Hematopoietic multipotent progenitor cell (in vitro differentiated cells): Measurements from ENCODE around the gene CEMIP. TPM values are rescaled to one million over a fixed set of nuclear protein-coding genes. Genes with fewer than 3 reads are reported as not detected.
A peak's percentile ranks its signal among the peaks of the same experiment; 100 is the strongest.

Source experiments
- DNase-seq, 3 donors: peaks; one replicate each; pipeline ENCODE4 v3.0.0-alpha.2; 2011 to 2015; ENCODE audit warnings: low read depth in 2 of 3, low spot score in 2 of 3
- small RNA-seq: library from RNA; depleted of rRNA; stranded (forward); fragments of <200 nt; gene quantifications from one replicate; pipeline ENCODE3, GENCODE V24; 2012
- total RNA-seq: library from RNA; depleted of rRNA; stranded (reverse); fragments of >200 nt; gene quantifications from one replicate; pipeline ENCODE4 v1.2.3, GENCODE V29; 2012

Gene CEMIP
- total RNA-seq, 1 donor, result under 0.01 TPM

DNA sequence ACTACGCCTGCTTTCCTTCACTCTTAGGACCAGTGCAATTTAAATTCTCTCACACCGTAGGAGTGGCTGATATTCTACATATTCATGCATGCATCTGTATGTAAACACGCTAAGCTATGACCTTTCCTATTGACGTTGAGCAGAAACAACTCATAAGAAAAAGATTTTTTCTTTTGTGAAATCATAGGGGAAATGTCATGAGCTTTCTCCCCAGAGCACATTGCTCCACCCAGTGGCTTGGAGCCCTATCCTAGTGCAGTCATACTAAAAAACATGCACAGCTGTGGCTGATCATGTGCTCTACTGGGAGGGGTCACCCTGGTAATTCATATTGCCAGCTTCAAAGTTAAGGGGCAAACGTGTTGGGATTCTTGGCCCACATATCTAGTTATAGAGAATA lies 212.3 kb downstream of the CEMIP start:
- peak in 1 of 3 donors; percentile 64 for DNase-seq

DNA sequence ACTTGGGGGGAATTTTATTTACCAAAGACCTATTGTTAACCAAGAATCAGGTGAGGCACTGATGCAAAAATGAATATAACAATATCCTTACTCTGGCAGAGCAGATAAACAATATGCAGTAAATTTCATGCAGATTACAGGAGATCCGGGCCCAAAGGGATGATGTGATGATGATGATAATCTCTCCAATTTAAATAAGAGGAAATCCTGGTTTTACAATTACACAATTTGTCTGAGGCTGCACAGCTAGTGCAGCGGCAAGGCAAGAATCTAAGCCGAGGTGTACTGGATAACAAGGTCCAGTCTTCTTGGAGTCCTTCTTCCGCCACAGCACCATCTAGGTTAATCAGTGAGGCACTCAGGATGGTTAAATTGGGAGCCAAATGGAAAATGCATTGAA lies 212.8 kb downstream of the CEMIP start:
- no peak for DNase-seq

DNA sequence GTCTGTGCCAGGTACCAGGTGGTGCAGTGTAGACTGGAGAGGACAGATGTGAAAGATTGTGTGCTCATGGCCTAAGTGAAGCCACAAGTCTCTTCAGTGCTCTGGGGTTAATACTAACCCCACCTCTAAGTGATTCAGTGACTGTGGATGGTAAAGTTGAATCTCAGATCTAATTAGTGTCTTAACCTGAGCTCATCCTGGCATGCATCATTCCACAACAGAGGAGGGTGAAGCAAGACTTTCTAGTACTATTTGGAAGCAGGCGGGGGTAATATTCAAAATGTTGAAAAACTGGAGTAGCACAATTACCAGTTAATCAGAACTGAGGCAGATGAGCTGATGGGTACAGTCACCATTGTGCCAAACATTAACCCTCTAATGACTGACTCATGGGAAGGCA lies 213.3 kb downstream of the CEMIP start:
- DNase-seq, result no peak

DNA sequence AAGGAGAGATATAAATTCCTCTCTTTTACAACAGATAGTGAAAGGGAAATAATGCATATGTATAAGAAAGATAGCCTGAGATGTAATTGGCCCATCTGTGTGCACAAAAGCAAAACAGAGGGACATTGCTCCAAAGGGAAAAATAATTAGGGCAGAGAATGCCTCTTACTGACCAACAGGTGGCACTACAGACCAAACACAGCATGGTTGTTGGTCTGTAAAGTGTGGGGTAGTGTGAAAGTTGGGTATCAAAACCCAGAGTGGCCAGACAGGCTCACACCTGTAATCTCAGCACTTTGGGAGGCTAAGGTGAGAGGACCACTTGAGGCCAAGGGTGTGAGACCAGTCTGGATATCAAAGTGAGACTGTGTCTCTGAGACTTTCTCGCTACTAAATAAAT lies 217.1 kb downstream of the CEMIP start:
- DNase-seq, result peak in 1 of 3 donors; percentile 54

DNA sequence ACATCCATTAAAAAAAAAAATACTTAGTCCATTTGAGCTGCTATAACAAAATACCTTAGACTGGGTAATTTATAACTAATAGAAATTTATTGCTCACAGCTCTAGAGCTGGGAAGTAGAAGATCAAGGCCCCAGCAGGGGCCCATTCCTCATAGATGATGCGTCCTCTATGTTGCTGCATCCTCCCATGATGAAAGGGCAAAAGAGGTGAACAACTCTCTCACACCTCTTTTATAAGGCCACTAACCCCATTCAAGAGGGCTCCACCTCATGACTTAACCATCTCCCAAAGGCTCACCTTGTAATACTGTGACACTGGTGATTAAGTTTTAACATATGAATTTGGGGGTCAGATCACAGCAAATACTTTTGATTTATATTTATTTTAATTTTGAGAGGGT lies 218.5 kb downstream of the CEMIP start:
- DNase-seq, result no peak

DNA sequence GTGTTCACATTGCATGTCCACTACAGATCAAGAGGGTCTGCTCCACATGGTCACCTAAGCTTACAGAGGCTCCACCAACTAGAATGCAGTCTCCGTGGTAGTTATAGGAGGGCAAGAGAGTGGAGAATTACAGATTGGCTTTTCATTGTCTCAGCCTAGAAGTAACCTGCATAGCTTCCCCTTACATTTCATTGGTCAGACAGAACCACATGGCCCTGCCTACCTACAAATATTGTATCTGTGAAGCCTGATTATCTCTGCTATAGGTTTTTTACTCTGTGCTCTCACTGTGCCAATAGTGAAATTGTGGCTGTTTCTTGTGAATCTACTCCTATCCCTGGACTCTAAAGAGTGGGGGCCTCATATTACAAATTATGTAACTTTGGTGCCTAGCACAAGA lies 219.1 kb downstream of the CEMIP start:
- DNase-seq, result no peak

DNA sequence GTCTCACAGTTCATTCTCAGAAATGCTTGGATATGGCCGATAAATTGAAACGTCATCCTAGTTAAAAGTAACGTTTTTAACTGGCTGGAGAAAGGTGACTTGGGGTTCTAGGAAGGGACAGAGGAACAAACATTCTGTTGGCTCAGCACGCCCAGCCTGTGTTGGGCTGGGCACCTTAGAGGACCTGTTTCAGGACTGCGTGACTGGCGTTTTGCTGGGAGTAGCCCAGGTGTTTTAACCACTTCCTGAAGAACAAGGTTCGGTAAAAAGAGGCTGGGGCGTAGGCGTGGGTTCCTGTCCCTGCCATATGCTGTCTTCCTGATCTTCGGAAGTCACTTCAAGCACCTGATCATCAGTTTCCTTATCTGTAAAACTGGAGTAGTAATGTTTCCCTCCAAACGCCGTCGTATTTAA lies 220.5 kb downstream of the CEMIP start:
- peak in 2 of 3 donors; percentile 24 to 40 for DNase-seq

DNA sequence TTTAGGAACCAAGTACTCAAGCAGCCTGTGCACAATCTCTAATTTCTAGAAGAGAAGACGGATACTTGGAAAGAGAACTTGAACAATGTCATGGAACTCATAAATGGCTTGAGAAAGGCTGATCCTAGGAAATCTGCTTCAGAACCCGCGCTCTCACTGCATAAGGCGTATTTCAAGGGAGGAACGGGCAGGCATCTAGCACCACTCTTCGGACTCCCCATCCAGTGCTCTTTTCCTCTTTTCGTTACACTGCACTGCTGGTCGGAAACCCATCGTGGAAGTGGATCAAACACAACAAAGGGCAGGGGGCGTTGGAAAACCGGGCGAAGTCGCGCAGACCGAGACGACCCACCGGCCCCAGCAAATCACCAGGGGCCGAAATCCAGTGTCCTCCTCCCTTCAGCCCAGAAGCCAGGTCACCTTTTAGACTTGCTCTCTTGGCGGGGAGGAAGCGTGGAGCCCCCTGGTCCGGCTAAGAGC lies 221.0 kb downstream of the CEMIP start:
- DNase-seq, result no peak

DNA sequence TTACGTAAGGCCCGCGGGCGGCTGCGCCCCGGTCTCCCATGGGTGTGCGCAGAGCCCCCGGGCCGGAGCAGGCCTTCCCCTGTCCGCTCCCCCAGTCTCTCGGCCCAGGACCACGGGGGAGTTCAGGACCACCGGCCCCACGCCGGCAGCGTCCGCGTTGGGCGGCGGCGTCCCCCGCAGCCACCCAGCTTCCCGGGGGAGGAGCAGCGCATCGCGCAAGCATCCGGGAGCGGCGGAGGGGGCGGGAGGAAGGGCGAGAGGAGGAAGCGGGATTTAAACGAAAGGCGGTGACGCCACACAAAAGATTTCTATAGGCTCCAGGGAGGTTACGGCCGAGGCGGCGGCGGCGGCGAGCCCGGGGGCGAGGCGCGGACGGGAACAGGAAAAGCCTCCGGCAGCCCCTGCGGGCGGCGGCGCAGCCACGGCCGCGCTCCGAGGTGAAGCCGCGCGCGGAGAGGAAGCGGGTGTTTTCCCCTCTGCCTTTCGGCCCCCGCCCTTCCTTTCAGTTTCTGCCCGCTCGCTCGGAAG lies 221.5 kb downstream of the CEMIP start, which contains the start of gene TLNRD1:
Gene TLNRD1 (plus strand): TSS at position 300 of the 528 bp plus-strand sequence. CDS start 1,349 bp downstream, outside the sequence.
- peak; percentile 71 to 88 (median 85) for DNase-seq

Small RNAs within 50 kb of the gene (small RNA-seq; reads per million reads assigned to genes)
- gene MIR4514 (not detected), gene MIR549A (not detected)

Other genes starting within 250 kb of the CEMIP start
- gene ABHD17C, start 84.1 kb upstream of the CEMIP start, total RNA-seq, result 1.6 TPM
- gene MESD, start 210.4 kb downstream of the CEMIP start, total RNA-seq, result 20.7 TPM
- 16.7 TPM for gene TLNRD1, start 221.6 kb downstream of the CEMIP start, total RNA-seq